ENCODE data around the gene PBX1.

PBX1 gene

DNA sequence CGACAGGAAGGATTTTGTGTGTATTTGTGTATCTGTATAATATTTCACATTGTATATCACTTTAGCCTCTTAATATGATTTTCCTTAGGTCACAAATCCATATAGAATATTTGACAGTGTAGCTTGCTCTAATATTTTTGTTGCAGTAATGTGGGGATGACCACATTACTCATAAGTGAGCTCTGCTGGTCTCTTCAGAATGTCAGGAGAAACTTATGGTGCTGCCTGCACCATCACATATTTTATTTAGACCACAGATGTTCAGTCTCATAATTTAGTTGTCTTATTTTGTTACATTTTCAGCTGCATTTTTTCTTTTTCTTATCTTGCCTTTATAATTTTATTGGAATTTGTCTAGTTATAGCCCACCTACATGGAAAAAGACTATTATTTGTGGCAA is 205.3 kb downstream of the PBX1 start:
- DNase-seq, result no peak

DNA sequence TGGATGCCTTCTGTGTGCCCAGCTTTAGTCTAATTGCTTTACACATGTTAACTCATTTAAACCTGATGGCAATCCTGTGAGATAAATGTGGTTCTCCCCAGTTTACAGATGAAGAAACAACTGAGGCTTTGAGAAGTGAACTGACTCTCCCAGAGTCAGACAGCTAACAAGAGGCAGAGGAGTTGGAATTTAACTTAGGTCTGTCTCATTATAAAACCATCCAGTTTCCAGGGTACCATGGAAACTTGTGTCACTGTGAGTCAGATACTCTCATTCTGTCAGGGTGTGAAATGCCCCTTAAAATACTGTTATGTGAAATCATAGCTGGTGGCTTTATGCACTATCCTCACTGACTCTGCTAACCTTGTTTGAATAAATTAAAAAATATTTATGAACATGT is 206.6 kb downstream of the PBX1 start:
- DNase-seq, result no peak

DNA sequence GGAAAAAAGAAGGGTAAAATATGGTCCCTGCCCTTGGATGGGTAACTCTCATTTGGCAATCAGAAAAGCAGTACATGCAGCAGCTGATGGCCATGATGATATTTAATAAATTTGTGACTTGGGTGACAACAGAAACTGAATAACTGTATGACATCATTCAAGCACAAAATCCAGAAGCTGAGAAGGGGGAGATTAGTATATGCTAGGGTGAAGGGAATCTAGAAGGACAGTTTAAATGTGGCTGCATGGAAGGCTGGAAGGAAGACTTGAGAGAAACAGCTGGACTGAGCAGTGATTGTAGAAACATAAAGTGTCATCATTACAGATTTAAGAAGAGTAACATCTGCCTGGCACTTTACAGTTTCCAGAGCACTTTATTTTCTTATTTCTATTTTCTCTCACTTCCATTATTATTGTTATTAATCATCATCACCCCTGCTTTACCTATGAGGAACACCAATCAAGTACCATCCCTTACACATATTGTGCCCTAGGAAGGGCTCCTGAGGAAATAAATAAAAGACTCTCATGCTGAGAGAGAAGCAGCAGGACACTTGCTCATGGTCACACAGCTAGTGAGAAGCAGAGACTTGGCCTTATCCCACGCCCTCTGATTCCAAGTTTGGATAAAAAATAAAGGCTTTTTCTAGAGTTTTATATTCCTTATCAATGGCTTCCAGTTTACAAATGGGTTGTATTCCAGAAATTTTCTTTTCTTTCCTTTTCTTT is 207.2 kb downstream of the PBX1 start:
- DNase-seq, result no peak

- DNase-seq, result no peak
These were observed 208.9 kb downstream of the PBX1 start for GRCh38 chr1:164767752-164768402.

DNA sequence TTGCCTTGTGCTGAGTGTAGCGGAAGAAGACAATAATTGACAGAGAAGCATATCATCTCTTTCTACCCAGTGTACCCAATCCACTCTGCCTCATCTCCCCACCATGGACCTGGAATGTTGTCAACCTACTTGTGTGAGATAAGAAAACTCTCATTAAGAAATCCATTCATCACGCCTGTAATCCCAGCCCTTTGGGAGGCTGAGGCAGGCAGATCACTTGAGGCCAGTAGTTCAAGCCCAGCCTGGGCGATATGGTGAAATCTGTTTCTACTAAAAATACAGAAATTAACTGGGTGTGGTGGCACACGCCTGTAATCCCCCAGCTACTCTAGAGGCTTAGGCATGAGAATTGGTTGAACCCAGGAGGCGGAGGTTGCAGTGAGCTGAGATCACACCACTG is 209.6 kb downstream of the PBX1 start:
- no peak for DNase-seq

DNA sequence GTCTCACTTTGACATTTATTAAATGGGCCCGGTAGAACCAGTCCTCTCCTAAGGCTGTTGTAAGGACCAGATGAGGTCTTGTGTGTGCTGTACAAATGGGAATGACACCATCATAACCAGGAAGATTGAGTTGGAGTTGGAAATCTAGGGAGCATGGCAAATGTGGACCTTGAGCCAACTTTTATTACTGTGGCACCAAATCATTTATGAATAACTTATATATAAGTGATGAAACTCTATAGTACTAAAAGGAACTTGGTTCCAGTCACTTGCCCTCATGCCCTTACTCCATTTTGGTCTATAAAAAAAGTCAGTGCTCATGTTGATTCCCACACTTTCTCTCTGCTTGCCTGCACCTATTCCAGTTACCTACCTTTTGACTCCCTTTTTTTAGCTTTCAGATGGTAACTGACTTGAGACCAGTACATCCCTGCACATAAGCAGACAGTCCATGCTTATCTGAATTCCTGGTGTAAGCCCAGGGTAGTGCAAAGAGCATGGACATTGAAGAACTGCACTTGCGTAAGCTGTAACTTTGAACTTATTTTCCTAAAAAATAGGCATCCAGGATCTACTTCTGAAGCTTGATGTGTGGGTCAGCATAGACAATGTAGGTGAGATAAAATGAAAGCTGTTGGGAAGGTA is 210.6 kb downstream of the PBX1 start:
- DNase-seq, result no peak

- no peak for DNase-seq
These were observed 211.1 kb downstream of the PBX1 start for GRCh38 chr1:164770131-164770529.

- no peak for DNase-seq
These were observed 212.1 kb downstream of the PBX1 start for GRCh38 chr1:164771041-164771618.

DNA sequence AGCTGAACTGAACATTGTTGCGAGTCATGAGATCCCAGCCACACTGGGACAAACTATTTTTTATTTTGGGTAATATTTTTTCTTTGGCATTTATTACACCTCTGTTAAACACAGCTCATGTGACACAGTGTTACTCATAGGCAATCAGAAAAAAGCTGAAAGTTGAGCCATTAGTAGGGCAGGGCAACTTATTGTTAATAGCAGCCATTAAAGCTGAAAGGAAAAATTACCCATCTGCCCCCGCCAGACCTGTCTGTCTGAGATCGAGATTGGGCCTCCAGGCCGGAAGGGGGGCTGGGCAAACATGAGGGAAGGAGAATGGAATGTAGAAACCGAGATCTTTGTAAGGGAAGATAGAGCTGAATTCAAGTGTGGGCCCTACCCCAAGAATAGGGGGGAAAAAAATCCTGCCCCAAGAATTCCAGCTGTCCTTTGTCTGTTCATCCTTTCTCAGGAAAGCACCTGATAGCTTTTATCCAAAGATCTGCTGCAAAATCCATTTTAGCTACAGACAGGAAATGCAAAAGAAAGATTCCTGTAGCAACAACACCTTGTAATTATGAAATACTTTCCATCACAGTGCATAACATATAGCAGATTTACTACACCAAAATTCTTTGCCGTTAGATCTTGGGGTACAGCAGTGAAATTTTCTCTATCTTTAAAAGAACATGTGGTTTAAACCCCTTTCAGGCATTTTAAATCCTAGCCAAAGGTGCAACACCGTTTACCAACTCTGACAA is 212.8 kb downstream of the PBX1 start:
- peak; percentile 44 for DNase-seq

- no peak for DNase-seq
These were observed 213.7 kb downstream of the PBX1 start for GRCh38 chr1:164772635-164773034.

DNA sequence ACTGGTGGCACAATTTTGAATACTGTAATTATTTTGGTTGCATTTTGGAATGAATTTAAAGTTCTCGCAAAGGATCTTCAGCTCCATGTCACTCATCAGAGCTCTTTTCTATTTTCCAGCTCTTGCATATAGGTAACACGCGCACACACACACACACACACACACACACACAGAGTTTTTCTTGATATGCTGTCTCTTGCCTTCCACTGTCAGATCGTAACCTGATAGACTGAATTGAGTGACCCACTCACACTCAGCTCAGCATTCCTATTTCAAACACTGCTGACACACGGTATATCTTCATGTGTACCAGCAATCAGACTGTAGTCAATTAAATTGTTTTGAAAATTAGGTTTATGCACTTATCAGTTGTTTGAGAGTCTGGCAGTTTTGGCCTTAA is 214.1 kb downstream of the PBX1 start:
- no peak for DNase-seq

DNA sequence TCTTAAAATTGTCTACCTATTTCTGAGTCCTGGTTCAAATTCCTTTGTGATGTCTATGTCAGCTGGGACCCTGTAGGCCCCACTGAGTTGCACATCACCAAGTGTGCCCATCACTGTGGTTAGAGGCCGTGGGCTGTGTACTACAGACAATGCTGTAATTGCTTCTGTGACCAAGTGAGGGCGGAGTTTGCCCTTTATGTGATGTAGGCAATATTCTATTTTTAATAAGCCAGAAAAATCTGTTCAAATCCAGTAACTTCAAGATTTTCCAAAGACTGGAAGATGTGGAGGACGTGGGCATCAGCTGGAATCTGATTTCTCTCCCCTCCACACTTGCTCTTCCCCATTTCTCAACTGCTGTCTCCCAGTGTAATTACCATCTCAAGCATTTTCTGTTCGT is 215.4 kb downstream of the PBX1 start:
- no peak for DNase-seq

DNA sequence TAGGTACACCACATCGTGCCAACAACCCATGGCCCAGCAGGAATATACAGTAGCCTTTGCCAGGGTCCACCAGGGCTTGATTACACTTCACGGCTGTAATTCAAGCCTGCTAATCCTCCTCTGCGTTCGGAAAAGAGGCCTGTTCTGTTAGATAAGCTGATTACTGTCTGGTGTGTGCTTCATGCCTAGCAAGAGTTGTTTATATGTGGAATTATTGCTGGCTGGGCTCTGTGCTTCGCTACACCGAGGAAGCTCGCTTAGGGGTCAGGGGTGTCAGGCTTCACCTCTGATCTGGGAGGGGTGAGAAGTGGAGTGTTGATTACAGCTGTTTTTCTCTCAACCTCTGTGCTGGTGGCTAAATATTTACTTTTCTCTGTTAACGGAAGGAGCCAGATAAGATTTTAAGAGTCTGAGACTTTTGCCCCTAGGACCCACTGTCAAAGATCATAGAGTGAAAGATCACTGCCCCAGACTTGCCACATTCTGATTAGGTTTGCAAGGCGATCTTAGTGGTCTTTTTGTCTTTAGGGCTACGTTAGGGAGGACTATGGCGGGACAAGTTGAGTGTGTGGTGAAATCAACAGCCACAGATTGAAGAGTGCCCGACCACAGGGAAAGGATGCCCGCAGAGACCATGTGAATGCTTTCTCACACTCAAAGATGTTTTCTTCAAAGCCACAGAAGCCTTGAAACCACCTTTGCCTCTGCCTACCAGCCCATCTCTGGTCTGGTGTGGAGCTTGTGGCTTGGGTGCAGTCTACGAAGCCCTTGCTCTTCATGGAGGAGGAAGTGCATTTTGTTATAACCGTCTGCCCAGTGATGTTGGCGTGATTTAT is 216.1 kb downstream of the PBX1 start:
- DNase-seq, result no peak

- DNase-seq, result no peak
These were observed 218.5 kb downstream of the PBX1 start for GRCh38 chr1:164777518-164777917.

GRCh38 chr1:164779376-164779775 is 220.4 kb downstream of the PBX1 start:
- no peak for DNase-seq

GRCh38 chr1:164780111-164780812 is 221.3 kb downstream of the PBX1 start:
- DNase-seq, result peak; percentile 55

DNA sequence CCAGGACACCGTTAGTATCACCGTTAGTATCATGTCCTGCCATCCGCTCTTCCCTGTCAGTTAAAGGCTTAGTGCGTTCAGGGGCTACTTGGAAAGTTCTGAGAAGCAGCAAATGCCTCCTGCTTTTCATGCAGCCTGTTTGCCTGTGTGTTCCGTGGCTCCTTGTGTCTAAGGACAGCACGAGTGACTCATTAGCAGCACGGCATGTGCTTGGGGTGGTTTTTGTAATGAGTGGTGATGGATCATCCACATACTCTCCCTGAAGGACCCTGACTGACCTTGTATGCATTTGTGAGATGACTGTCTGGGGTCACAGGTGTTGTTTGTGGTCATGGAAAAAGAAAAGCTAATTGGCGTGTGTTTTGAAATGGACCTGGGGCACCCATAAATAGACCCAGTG is 221.9 kb downstream of the PBX1 start:
- DNase-seq, result no peak

DNA sequence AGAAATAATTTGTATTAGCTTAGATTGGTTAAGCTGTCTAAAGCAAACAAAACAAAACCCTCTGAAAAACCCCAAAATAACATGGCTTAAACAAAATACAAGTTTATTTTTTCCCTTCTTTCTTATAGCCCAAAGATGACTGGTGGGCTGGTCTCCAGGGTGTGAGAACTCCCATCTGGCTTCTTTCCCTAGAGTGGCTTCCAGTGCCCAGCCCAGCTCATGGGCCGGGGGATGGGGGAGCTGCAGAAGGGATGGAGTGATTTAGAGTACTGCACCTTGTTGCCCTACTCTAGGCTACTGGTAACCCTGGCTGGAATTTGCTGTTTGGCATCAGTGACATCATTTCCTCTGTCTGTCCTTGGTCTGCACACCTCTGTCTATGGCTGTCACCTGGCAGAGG is 223.0 kb downstream of the PBX1 start:
- no peak for DNase-seq

GRCh38 chr1:164783778-164784555 is 225.0 kb downstream of the PBX1 start:
- no peak for DNase-seq

GRCh38 chr1:164784960-164785359 is 226.0 kb downstream of the PBX1 start:
- DNase-seq, result no peak

All from right hindlimb (tissue), 1 donor.